GM23338 (cell line): Measurements from ENCODE around the gene SRCIN1. TPM values are rescaled to one million over a fixed set of nuclear protein-coding genes. Genes with fewer than 3 reads are reported as not detected.
A peak's percentile ranks its signal among the peaks of the same experiment; 100 is the strongest.

Experiments used
- ATAC-seq: fragments of 200-7000 bp; cut with Tn5 transposase; 3 replicates; pipeline ENCODE4 v1.9.1; 2020
- DNase-seq: peaks from one replicate; pipeline ENCODE4 v3.0.0-alpha.2; 2015; ENCODE audit warnings: low spot score
- H2AFZ ChIP-seq: fragments of 200-600 bp; sonication (generic); 2 replicates; pipeline ENCODE4 v1.8.0; 2016; ENCODE audit warnings: antibody characterized with exemption, mild to moderate bottlenecking, moderate library complexity
- H3F3A ChIP-seq: fragments of 200-600 bp; sonication (generic); replicated peaks from 2 replicates; pipeline ENCODE4 v1.8.0; 2017; ENCODE audit warnings: antibody characterized with exemption, mixed run types, low read depth
- H3K27ac ChIP-seq: fragments of 200-600 bp; sonication (generic); 2 replicates; pipeline ENCODE4 v1.6.1; 2016; ENCODE audit warnings: low read depth
- H3K27me3 ChIP-seq: fragments of 200-600 bp; sonication (generic); 2 replicates; pipeline ENCODE4 v1.8.0; 2016; ENCODE audit warnings: mild to moderate bottlenecking, mixed run types, moderate library complexity; ENCODE audit not compliant: insufficient read depth
- H3K36me3 ChIP-seq: fragments of 200-600 bp; sonication (generic); 2 replicates; pipeline ENCODE4 v1.8.0; 2016; ENCODE audit warnings: mild to moderate bottlenecking; ENCODE audit not compliant: insufficient read depth
- H3K4me1 ChIP-seq: fragments of 200-600 bp; sonication (generic); 2 replicates; pipeline ENCODE4 v1.8.0; 2016; ENCODE audit warnings: mild to moderate bottlenecking, moderate library complexity; ENCODE audit not compliant: insufficient read depth
- H3K4me2 ChIP-seq: fragments of 200-600 bp; sonication (generic); 2 replicates; pipeline ENCODE4 v1.7.1; 2017; ENCODE audit warnings: mixed run types
- H3K4me3 ChIP-seq: fragments of 200-600 bp; sonication (generic); 2 replicates; pipeline ENCODE4 v1.6.1; 2016; ENCODE audit warnings: mixed run types
- H3K79me2 ChIP-seq: fragments of 200-600 bp; sonication (generic); replicated peaks from 2 replicates; pipeline ENCODE4 v1.8.0; 2017; ENCODE audit warnings: mild to moderate bottlenecking; ENCODE audit not compliant: insufficient read depth
- H3K9me2 ChIP-seq: fragments of 200-600 bp; sonication (generic); 2 replicates; pipeline ENCODE4 v1.8.0; 2017; ENCODE audit not compliant: insufficient read depth
- H4K20me1 ChIP-seq: fragments of 200-600 bp; sonication (generic); replicated peaks from 2 replicates; pipeline ENCODE4 v1.8.0; 2017; ENCODE audit warnings: mild to moderate bottlenecking; ENCODE audit not compliant: insufficient read depth
- H3K27ac Mint-ChIP-seq: 2 replicates; pipeline ENCODE4 v1.8.0; 2020; ENCODE audit warnings: inconsistent platforms, mild to moderate bottlenecking, moderate library complexity, mixed read lengths
- H3K27me3 Mint-ChIP-seq: 3 replicates; pipeline ENCODE4 v1.8.0; 2022; ENCODE audit warnings: low read depth, mild to moderate bottlenecking, moderate library complexity, mixed read lengths, inconsistent platforms; ENCODE audit not compliant: insufficient read depth, poor library complexity
- H3K36me3 Mint-ChIP-seq: 3 replicates; pipeline ENCODE4 v1.8.0; 2021; ENCODE audit warnings: low read depth, mild to moderate bottlenecking, inconsistent platforms, moderate library complexity, mixed read lengths
- H3K4me1 Mint-ChIP-seq: 3 replicates; pipeline ENCODE4 v1.8.0; 2020; ENCODE audit warnings: mild to moderate bottlenecking, inconsistent platforms, mixed read lengths
- H3K4me3 Mint-ChIP-seq: 3 replicates; pipeline ENCODE4 v1.8.0; 2021; ENCODE audit warnings: moderate library complexity, mild to moderate bottlenecking, inconsistent platforms, mixed read lengths
- H3K9me3 Mint-ChIP-seq: 3 replicates; pipeline ENCODE4 v1.8.0; 2020; ENCODE audit warnings: moderate library complexity, mild to moderate bottlenecking, inconsistent platforms, mixed read lengths
- CREB1 ChIP-seq: fragments of 250-450 bp; sonication (Bioruptor Pico); IDR thresholded peaks from 2 replicates; pipeline ENCODE4 v1.5.0; 2020; ENCODE audit warnings: low read depth, mild to moderate bottlenecking, moderate library complexity
- CTCF ChIP-seq, 2 experiments: fragments of 200-600 bp in 1 of 2; sonication (generic) in 1 of 2; conservative IDR thresholded peaks; 2 replicates each; pipeline versions ENCODE4 v1.5.1 to v1.6.1; 2016 to 2017; ENCODE audit warnings: antibody characterized with exemption in 2 of 2, low read depth in 2 of 2, mild to moderate bottlenecking in 2 of 2, moderate library complexity in 1 of 2
- ETS1 ChIP-seq: IDR thresholded peaks from 2 replicates; pipeline ENCODE4 v1.6.1; 2016; ENCODE audit warnings: antibody characterized with exemption
- EZH2 ChIP-seq: fragments of 200-600 bp; sonication (generic); IDR thresholded peaks from one replicate; pipeline ENCODE4 v1.8.0; 2017; ENCODE audit warnings: antibody characterized with exemption, mild to moderate bottlenecking, low read depth; ENCODE audit not compliant: unreplicated experiment
- EZH2phosphoT487 ChIP-seq: fragments of 200-600 bp; sonication (generic); IDR thresholded peaks from one replicate; pipeline ENCODE4 v1.8.1; 2018; ENCODE audit warnings: antibody characterized with exemption; ENCODE audit not compliant: unreplicated experiment
- POLR2AphosphoS5 ChIP-seq: IDR thresholded peaks from 2 replicates; pipeline ENCODE4 v1.6.1; 2016; ENCODE audit warnings: antibody characterized with exemption, low read depth
- REST ChIP-seq: IDR thresholded peaks from one replicate; pipeline ENCODE4 v1.6.1; 2018; ENCODE audit warnings: antibody characterized with exemption; ENCODE audit not compliant: unreplicated experiment
- STAT1 ChIP-seq: IDR thresholded peaks from one replicate; pipeline ENCODE4 v1.6.1; 2016; ENCODE audit warnings: antibody characterized with exemption; ENCODE audit not compliant: unreplicated experiment
- polyA plus RNA-seq: library from polyadenylated mRNA; unstranded; fragments of >200 nt; fragmentation: Nextera tagmentation; extraction: Ambion mirVana; gene quantifications from 2 replicates; pipeline ENCODE4 v1.2.1, GENCODE V29; 2016
- total RNA-seq: library from RNA; depleted of rRNA; stranded (reverse); fragments of >200 nt; shearing (Covaris generic); gene quantifications from 2 replicates; pipeline ENCODE4 v1.2.3, GENCODE V29; 2014

The SRCIN1 gene
- total and polyA plus RNA-seq, 2 experiments from 2014 or later: 0.87 to 2.2 TPM

- TF ChIP-seq CTCF (conservative IDR thresholded peaks at IDR 0.05; ENCODE audit: low read depth in 2 of 2): no peak
These were observed 6.8 kb downstream of the SRCIN1 start (continued) for GRCh38 chr17:38598995-38599394.

GRCh38 chr17:38598536-38598935, 7.2 kb downstream of the SRCIN1 start:
- H3F3A ChIP-seq: peaks cover 16% of the 10 kb centered on the region
- TF ChIP-seq CREB1 (CRISPR knock-in tag): peak; percentile 74
- TF ChIP-seq EZH2phosphoT487: no peak
- no peak for TF ChIP-seq STAT1
- H3K36me3 ChIP-seq: no peaks in the 10 kb centered on the region
- H3K4me3 ChIP-seq: 0 out of 2 replicates have a peak overlapping the region, but pooled peaks have one; percentile 28
- no peak overlapping the region for H2AFZ ChIP-seq
- H3K79me2 ChIP-seq: no peaks in the 10 kb centered on the region
- peaks cover 89% of the 10 kb centered on the region for H3K4me1 Mint-ChIP-seq
- H3K9me3 Mint-ChIP-seq: no peaks in the 10 kb centered on the region; the same call in 2 of the 3 replicates
- no peaks in the 10 kb centered on the region for H3K9me2 ChIP-seq
- H3K27ac Mint-ChIP-seq: peak overlapping the region; percentile 83
- peak overlapping the region; percentile 71 for H3K4me2 ChIP-seq
- peaks cover 65% of the 10 kb centered on the region for H3K27me3 ChIP-seq
- ATAC-seq (peak; percentile 67), DNase-seq (peak; percentile 99)
- H3K4me3 Mint-ChIP-seq: peak overlapping the region; percentile 49; the same call in 2 of the 3 replicates
- H3K4me1 ChIP-seq: peaks cover 70% of the 10 kb centered on the region
- no peaks in the 10 kb centered on the region for H4K20me1 ChIP-seq
- no peak overlapping the region for H3K27ac ChIP-seq
- H3K36me3 Mint-ChIP-seq: no peaks in the 10 kb centered on the region
- H3K27me3 Mint-ChIP-seq: peaks cover 47% of the 10 kb centered on the region

GRCh38 chr17:38597375-38597774, 8.4 kb downstream of the SRCIN1 start:
- Mint-ChIP-seq H3K27me3 (peaks cover 39% of the 10 kb centered on the region), H3K4me1 (peaks cover 89% of the 10 kb centered on the region), H3K4me3 (no peak overlapping the region; the same call in 2 of the 3 replicates), H3K27ac (no peak overlapping the region), H3K9me3 (no peaks in the 10 kb centered on the region), H3K36me3 (no peaks in the 10 kb centered on the region)
- ATAC-seq: no peak
- Histone ChIP-seq H2AFZ (no peak overlapping the region), H3K27ac (no peak overlapping the region), H3K4me1 (peaks cover 58% of the 10 kb centered on the region), H3K9me2 (no peaks in the 10 kb centered on the region), H3K36me3 (no peaks in the 10 kb centered on the region), H4K20me1 (no peaks in the 10 kb centered on the region), H3K79me2 (no peaks in the 10 kb centered on the region), H3F3A (peaks cover 16% of the 10 kb centered on the region), H3K4me3 (no peak overlapping the region), H3K4me2 (peak overlapping the region; percentile 71), H3K27me3 (peaks cover 54% of the 10 kb centered on the region)
- no peak for DNase-seq
- TF ChIP-seq POLR2AphosphoS5: no peak
- no peak for TF ChIP-seq ETS1
- no peak for TF ChIP-seq EZH2
- TF ChIP-seq REST: no peak
